GM21381 (cell line): ENCODE measurements around the gene RASGRP1.
"Not testable (repeated sequence)": the region's sequence is repeated elsewhere in the genome, so short reads cannot be mapped to it uniquely, and the experiment has no call there.

Experiments used
- ATAC-seq: cut with Tn5 transposase; IDR thresholded peaks from one replicate; pipeline ENCODE4 v1.9.1; 2021; ENCODE audit warnings: mild to moderate bottlenecking, moderate library complexity; ENCODE audit not compliant: unreplicated experiment

RASGRP1 gene

GRCh38 chr15:38564557-38565286 lies at the start of gene RASGRP1:
TSS of gene RASGRP1 (minus strand) at chr15:38564814. CDS start at chr15:38564628, 186 bp downstream.
- peak; percentile 57 for ATAC-seq

- no peak for ATAC-seq
Observed at GRCh38 chr15:38613085-38613484, 48.5 kb upstream of the RASGRP1 start.

GRCh38 chr15:38612159-38612863 lies 47.7 kb upstream of the RASGRP1 start:
- ATAC-seq = no peak

GRCh38 chr15:38611228-38611627 lies 46.6 kb upstream of the RASGRP1 start:
- ATAC-seq = no peak

GRCh38 chr15:38610748-38611147 lies 46.1 kb upstream of the RASGRP1 start:
- no peak for ATAC-seq

GRCh38 chr15:38609097-38609738 lies 44.6 kb upstream of the RASGRP1 start:
- ATAC-seq = no peak

GRCh38 chr15:38608682-38609081 lies 44.1 kb upstream of the RASGRP1 start:
- ATAC-seq = no peak

- ATAC-seq = no peak
Observed at GRCh38 chr15:38605744-38606143, 41.1 kb upstream of the RASGRP1 start.

- no peak for ATAC-seq
Observed at GRCh38 chr15:38603672-38604071, 39.1 kb upstream of the RASGRP1 start.

- no peak for ATAC-seq
Observed at GRCh38 chr15:38602910-38603670, 38.5 kb upstream of the RASGRP1 start.

- ATAC-seq = no peak
Observed at GRCh38 chr15:38600236-38600635, 35.6 kb upstream of the RASGRP1 start.

- ATAC-seq = no peak
Observed at GRCh38 chr15:38598749-38599148, 34.1 kb upstream of the RASGRP1 start.

GRCh38 chr15:38597219-38597800 lies 32.7 kb upstream of the RASGRP1 start:
- no peak for ATAC-seq

GRCh38 chr15:38593524-38593923 lies 28.9 kb upstream of the RASGRP1 start:
- ATAC-seq = no peak

GRCh38 chr15:38589502-38589901 lies 24.9 kb upstream of the RASGRP1 start:
- no peak for ATAC-seq

- ATAC-seq = no peak
Observed at GRCh38 chr15:38588672-38589071, 24.1 kb upstream of the RASGRP1 start.

GRCh38 chr15:38587214-38587613 lies 22.6 kb upstream of the RASGRP1 start:
- ATAC-seq = no peak

- not testable (repeated sequence) for ATAC-seq
Observed at GRCh38 chr15:38586005-38586404, 21.4 kb upstream of the RASGRP1 start.

GRCh38 chr15:38578626-38579025 lies 14.0 kb upstream of the RASGRP1 start:
- ATAC-seq = no peak

GRCh38 chr15:38577424-38577987 lies 12.9 kb upstream of the RASGRP1 start:
- no peak for ATAC-seq
